SU-DHL-6 (cell line): ENCODE data around the gene LIX1.

Source experiments
- H2AFZ ChIP-seq: fragments of 200-600 bp; sonication (generic); 2 replicates; pipeline ENCODE4 v1.6.1; 2014; ENCODE audit warnings: low read depth, mild to moderate bottlenecking, moderate library complexity, mixed read lengths, antibody characterized with exemption, low read length; ENCODE audit not compliant: severe bottlenecking
- H3F3A ChIP-seq: fragments of 200-600 bp; shearing (Covaris generic); 2 replicates; pipeline ENCODE4 v1.6.0; 2016; ENCODE audit warnings: antibody characterized with exemption, mild to moderate bottlenecking; ENCODE audit not compliant: insufficient read depth
- H3K27ac ChIP-seq: fragments of 200-600 bp; sonication (generic); 2 replicates; pipeline ENCODE4 v1.5.1; 2016; ENCODE audit warnings: low read depth, mild to moderate bottlenecking, low read length, moderate library complexity, mixed read lengths
- H3K27me3 ChIP-seq: fragments of 200-600 bp; sonication (generic), shearing (Covaris generic); 2 replicates; pipeline ENCODE4 v1.6.0; 2014; ENCODE audit warnings: mild to moderate bottlenecking, low read length
- H3K36me3 ChIP-seq: fragments of 200-600 bp; sonication (generic); 2 replicates; pipeline ENCODE4 v1.6.1; 2014; ENCODE audit warnings: mild to moderate bottlenecking, low read length, mixed read lengths
- H3K4me2 ChIP-seq: fragments of 300-600, 200-600 bp; shearing (Covaris generic), sonication (generic); 2 replicates; pipeline ENCODE4 v1.6.0; 2014; ENCODE audit warnings: low read length, low read depth, mild to moderate bottlenecking; ENCODE audit not compliant: poor library complexity, severe bottlenecking
- H3K4me3 ChIP-seq: fragments of 200-600 bp; sonication (generic); 2 replicates; pipeline ENCODE4 v1.5.1; 2014; ENCODE audit warnings: antibody characterized with exemption, low read length, mild to moderate bottlenecking, mixed read lengths; ENCODE audit not compliant: insufficient read depth, poor library complexity, severe bottlenecking
- H3K79me2 ChIP-seq: fragments of 200-600 bp; sonication (generic); 2 replicates; pipeline ENCODE4 v1.6.1; 2014; ENCODE audit warnings: mild to moderate bottlenecking, low read length, moderate library complexity; ENCODE audit not compliant: insufficient read depth
- H3K9ac ChIP-seq: fragments of 200-600 bp; sonication (generic); 2 replicates; pipeline ENCODE4 v1.7.0; 2014; ENCODE audit warnings: mild to moderate bottlenecking, low read length
- H3K9me2 ChIP-seq: fragments of 200-600 bp; sonication (generic); replicated peaks from 2 replicates; pipeline ENCODE4 v1.6.1; 2014; ENCODE audit warnings: low read length; ENCODE audit not compliant: insufficient read depth
- H3K9me3 ChIP-seq: fragments of 200-600 bp; sonication (generic); 2 replicates; pipeline ENCODE4 v1.6.1; 2014; ENCODE audit warnings: low read length, mixed read lengths; ENCODE audit not compliant: insufficient read depth
- H4K20me1 ChIP-seq: fragments of 200-600 bp; sonication (generic); 2 replicates; pipeline ENCODE4 v1.6.1; 2014; ENCODE audit warnings: low read depth, mild to moderate bottlenecking, antibody characterized with exemption, low read length, moderate library complexity, mixed read lengths
- CTCF ChIP-seq: fragments of 200-600 bp; sonication (generic); IDR thresholded peaks from one replicate; pipeline ENCODE4 v1.5.1; 2017; ENCODE audit warnings: antibody characterized with exemption, mild to moderate bottlenecking, low read length, moderate library complexity; ENCODE audit not compliant: insufficient read depth, poor library complexity, severe bottlenecking
- EZH2phosphoT487 ChIP-seq: fragments of 200-600 bp; sonication (generic), shearing (Covaris generic); conservative IDR thresholded peaks from 2 replicates; pipeline ENCODE4 v1.6.1; 2018; ENCODE audit warnings: mild to moderate bottlenecking, antibody characterized with exemption, low read length, moderate library complexity, mixed read lengths

LIX1 gene

GRCh38 chr5:97074859-97075489, 67.4 kb downstream of the LIX1 start:
- H3K79me2 ChIP-seq: no peaks in the 10 kb centered on the region
- no peak overlapping the region for H2AFZ ChIP-seq
- H3F3A ChIP-seq: no peaks in the 10 kb centered on the region
- H3K27ac ChIP-seq: no peak overlapping the region
- H3K4me3 ChIP-seq: no peak overlapping the region
- H4K20me1 ChIP-seq: no peaks in the 10 kb centered on the region
- H3K4me2 ChIP-seq: no peak overlapping the region
- TF ChIP-seq CTCF: no peak
- no peak for TF ChIP-seq EZH2phosphoT487
- no peak overlapping the region for H3K9ac ChIP-seq
- no peaks in the 10 kb centered on the region for H3K9me2 ChIP-seq
- H3K9me3 ChIP-seq: no peaks in the 10 kb centered on the region
- H3K36me3 ChIP-seq: no peaks in the 10 kb centered on the region
- H3K27me3 ChIP-seq: no peaks in the 10 kb centered on the region

- Histone ChIP-seq H3K4me2 (no peak overlapping the region), H3K36me3 (no peaks in the 10 kb centered on the region), H3K27ac (no peak overlapping the region), H3K4me3 (no peak overlapping the region), H3K9ac (no peak overlapping the region), H3K79me2 (no peaks in the 10 kb centered on the region), H3K9me3 (no peaks in the 10 kb centered on the region), H3K9me2 (no peaks in the 10 kb centered on the region), H2AFZ (no peak overlapping the region), H3F3A (no peaks in the 10 kb centered on the region), H4K20me1 (no peaks in the 10 kb centered on the region), H3K27me3 (no peaks in the 10 kb centered on the region)
- no peak for TF ChIP-seq CTCF
Observed at GRCh38 chr5:97073420-97073819, 69.0 kb downstream of the LIX1 start.

DNA sequence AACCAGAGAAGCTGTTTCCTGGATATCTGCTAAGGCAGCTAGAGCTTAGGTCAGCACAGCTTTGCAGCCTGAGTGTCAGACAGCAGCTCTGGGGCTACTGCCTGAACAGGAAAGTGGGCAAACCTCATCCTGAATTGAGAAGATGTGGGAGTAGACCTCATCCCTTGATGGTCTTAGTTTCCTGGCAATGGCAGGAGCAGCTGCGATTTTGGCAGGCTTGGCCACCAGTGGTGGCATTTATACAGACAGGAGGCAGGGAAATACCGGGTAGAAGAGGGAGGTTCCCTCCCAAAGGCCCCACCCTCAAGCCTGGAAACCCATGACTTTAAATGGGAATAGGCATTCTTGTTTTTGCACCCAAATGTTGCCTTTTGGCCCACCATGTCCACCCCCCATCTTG, 69.7 kb downstream of the LIX1 start:
- Histone ChIP-seq H3K79me2 (no peaks in the 10 kb centered on the region), H3K9me2 (no peaks in the 10 kb centered on the region), H3K27me3 (no peaks in the 10 kb centered on the region), H3F3A (no peaks in the 10 kb centered on the region), H4K20me1 (no peaks in the 10 kb centered on the region), H3K9ac (no peak overlapping the region), H3K27ac (no peak overlapping the region), H3K9me3 (no peaks in the 10 kb centered on the region), H3K36me3 (no peaks in the 10 kb centered on the region), H3K4me2 (no peak overlapping the region), H3K4me3 (no peak overlapping the region), H2AFZ (no peak overlapping the region)
- TF ChIP-seq EZH2phosphoT487: no peak
- TF ChIP-seq CTCF: no peak
